ENCODE data around the gene RIPPLY3. TPM values are rescaled to one million over a fixed set of nuclear protein-coding genes. Genes with fewer than 3 reads are reported as not detected.

Gene RIPPLY3
- total and polyA plus RNA-seq, 2 of the 13 experiments (the other 11 are each of a cell fraction or from before 2014, with no cell fraction given): 0.09 to 2.9 TPM

DNA sequence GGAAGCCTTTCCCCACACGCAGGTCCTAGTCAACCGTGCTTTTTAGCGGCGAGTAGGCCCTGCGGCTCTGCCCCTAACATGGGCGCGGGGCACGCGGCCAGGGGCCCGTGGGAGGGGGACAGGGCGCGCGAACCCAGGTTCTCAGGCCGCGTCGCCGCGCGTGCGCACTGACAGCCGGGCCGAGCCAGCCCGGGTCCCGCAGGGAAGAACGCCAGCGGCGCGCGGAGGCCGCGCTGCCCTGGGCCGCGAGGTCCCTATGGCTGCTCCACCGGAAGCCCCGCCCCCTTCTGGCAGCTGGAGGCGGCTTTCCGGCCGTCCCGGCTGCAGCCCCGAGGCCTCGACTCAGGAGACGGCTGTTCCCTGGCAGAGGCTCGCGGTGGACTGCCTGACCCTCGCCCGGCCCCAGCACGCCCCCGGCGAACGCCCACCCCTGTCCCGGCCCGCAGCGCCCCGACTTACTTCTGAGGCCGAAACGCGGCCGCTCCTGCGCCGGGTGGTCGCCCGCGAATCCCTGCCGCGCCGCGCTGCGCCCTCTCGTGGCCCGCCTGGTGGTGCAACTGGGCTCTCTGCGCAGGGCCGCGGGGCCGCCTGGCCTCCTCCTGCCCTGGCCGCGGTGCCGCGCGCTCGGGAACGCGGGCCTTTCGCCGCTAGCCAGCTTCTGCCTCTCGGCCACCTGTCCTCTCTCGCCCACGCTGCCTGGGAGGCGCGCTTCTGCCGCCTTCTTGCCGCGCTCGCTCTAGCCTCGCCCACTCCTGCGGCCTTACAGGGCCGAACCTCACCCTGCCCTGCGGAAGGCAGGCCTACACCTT lies 16.6 kb upstream of the RIPPLY3 start:
- FAIRE-seq (no peak), ATAC-seq (peak; percentile 94), DNase-seq (ENCODE audit: low spot score) (peak; percentile 80)
- Histone ChIP-seq H3K79me2 (ENCODE audit: insufficient read depth, low read length) (no peaks in the 10 kb centered on the region), H3K27me3 (ENCODE audit: control insufficient read depth in 1 of 2, insufficient read depth in 2 of 2, low read length in 2 of 2) (no peaks in the 10 kb centered on the region), H4K20me1 (ENCODE audit: insufficient read depth, low read length) (no peaks in the 10 kb centered on the region), H2AFZ (ENCODE audit: low read length) (peak overlapping the region; percentile 71), H3K9me3 (ENCODE audit: low read length) (no peaks in the 10 kb centered on the region), H3K4me3 (replicated peaks in 1 of 3; ENCODE audit: insufficient read depth in 1 of 3, low read depth in 2 of 3, low read length in 3 of 3) (peak overlapping the region; percentile 63 to 69 (median 67); a peak in 5 of 6 replicates), H3K36me3 (replicated peaks in 1 of 2; ENCODE audit: control insufficient read depth in 1 of 2, insufficient read depth in 2 of 2, low read length in 2 of 2) (no peaks in the 10 kb centered on the region), H3K4me1 (ENCODE audit: insufficient read depth, low read length) (peaks cover 60% of the 10 kb centered on the region), H3K4me2 (ENCODE audit: low read depth, low read length) (peak overlapping the region; percentile 76), H3K27ac (ENCODE audit: extremely low read length, insufficient read depth, low read length) (peak overlapping the region; percentile 92), H3K9ac (ENCODE audit: insufficient read depth, low read depth, low read length) (peak overlapping the region; percentile 81)
- POLR2A ChIA-PET: interaction anchor here (0.6 to 2.7 kb wide), 12 partner anchors 10 to 605 kb away, joined by 3 to 25 read pairs (median 6); partner anchors contain the start of genes CHAF1B, CLDN14 and HLCS
- no TSS peak for BruUV-seq (replicated peaks)
- in situ Hi-C loops (cut with HindIII; ENCODE audit: extremely low pct_ligation_motif_present, low pct_unique_long_range_greater_than_20kb) (no loop called here), intact Hi-C loops (cut with micrococcal nuclease; ENCODE audit: unreplicated experiment) (loop anchor here (1.0 to 5.0 kb wide), 2 partner anchors 13 to 82 kb away; partner anchors contain the start of genes PIGP and TTC3)
- CTCF ChIA-PET (ENCODE audit: low intra/inter-chr PET ratio, low total read pairs): interaction anchor here (1.1 to 3.0 kb wide), 2 partner anchors 13 to 20 kb away, joined by 6 to 44 read pairs; no protein-coding TSS in a partner anchor
- WGBS (ENCODE audit: low lambda C conversion rate): 3% methylated on average over 30 of the region's 97 CpGs
- TF ChIP-seq ZNF354B (CRISPR knock-in tag; IDR thresholded peaks at IDR 0.05) (peak; percentile 19; the same call in 1 of the 2 replicates), ZNF44 (CRISPR knock-in tag; IDR thresholded peaks at IDR 0.05) (no peak), ATF7-NPFF (CRISPR knock-in tag; IDR thresholded peaks at IDR 0.05; ENCODE audit: low read depth) (peak; percentile 88), SAP130 (CRISPR knock-in tag; IDR thresholded peaks at IDR 0.05; ENCODE audit: low read depth) (peak; percentile 73), NR2F6 (IDR thresholded peaks at IDR 0.05) (no peak), NR2F6 (CRISPR knock-in tag; IDR thresholded peaks at IDR 0.05) (peak; percentile 8; the same call in 1 of the 2 replicates), KDM4B (CRISPR knock-in tag; IDR thresholded peaks at IDR 0.05) (0 out of 2 replicates have a peak, but pooled peaks have one; percentile 30), SETDB1 (CRISPR knock-in tag; IDR thresholded peaks at IDR 0.05; ENCODE audit: borderline replicate concordance) (no peak), ZNF749 (CRISPR knock-in tag; IDR thresholded peaks at IDR 0.05; ENCODE audit: borderline replicate concordance) (peak; percentile 88), HNRNPL (IDR thresholded peaks at IDR 0.05; ENCODE audit: low read depth, low read length) (peak; percentile 78), MTF1 (CRISPR knock-in tag; IDR thresholded peaks at IDR 0.05) (peak; percentile 66), ZNF619 (CRISPR knock-in tag; IDR thresholded peaks at IDR 0.05) (0 out of 2 replicates have a peak, but pooled peaks have one; percentile 12), ATM (IDR thresholded peaks at IDR 0.05; ENCODE audit: borderline replicate concordance) (no peak), ZNF329 (CRISPR knock-in tag; IDR thresholded peaks at IDR 0.05; ENCODE audit: low read depth) (peak; percentile 22; the same call in 1 of the 2 replicates), KLF13 (CRISPR knock-in tag; IDR thresholded peaks at IDR 0.05) (peak; percentile 10; the same call in 1 of the 2 replicates), XBP1 (CRISPR knock-in tag; IDR thresholded peaks at IDR 0.05) (peak; percentile 78; the same call in 1 of the 2 replicates), ZNF776 (CRISPR knock-in tag; IDR thresholded peaks at IDR 0.05) (peak; percentile 57; the same call in 1 of the 2 replicates), SKI (IDR thresholded peaks at IDR 0.05; ENCODE audit: partially characterized antibody) (peak; percentile 55), NFRKB (IDR thresholded peaks at IDR 0.05) (no peak), ZNF557 (CRISPR knock-in tag; IDR thresholded peaks at IDR 0.05) (0 out of 2 replicates have a peak, but pooled peaks have one; percentile 12), ZBTB21 (CRISPR knock-in tag; IDR thresholded peaks at IDR 0.05) (no peak), FOXM1 (CRISPR knock-in tag; IDR thresholded peaks at IDR 0.05) (peak; percentile 91), MTA1 (CRISPR knock-in tag; IDR thresholded peaks at IDR 0.05; ENCODE audit: borderline replicate concordance) (0 out of 2 replicates have a peak, but pooled peaks have one; percentile 19)
- TF ChIP-seq, protein P1, sequence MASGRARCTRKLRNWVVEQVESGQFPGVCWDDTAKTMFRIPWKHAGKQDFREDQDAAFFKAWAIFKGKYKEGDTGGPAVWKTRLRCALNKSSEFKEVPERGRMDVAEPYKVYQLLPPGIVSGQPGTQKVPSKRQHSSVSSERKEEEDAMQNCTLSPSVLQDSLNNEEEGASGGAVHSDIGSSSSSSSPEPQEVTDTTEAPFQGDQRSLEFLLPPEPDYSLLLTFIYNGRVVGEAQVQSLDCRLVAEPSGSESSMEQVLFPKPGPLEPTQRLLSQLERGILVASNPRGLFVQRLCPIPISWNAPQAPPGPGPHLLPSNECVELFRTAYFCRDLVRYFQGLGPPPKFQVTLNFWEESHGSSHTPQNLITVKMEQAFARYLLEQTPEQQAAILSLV (CRISPR knock-in tag; IDR thresholded peaks at IDR 0.05; ENCODE audit: borderline replicate concordance): peak; percentile 75; the same call in 1 of the 2 replicates
- TF ChIP-seq, protein P2, sequence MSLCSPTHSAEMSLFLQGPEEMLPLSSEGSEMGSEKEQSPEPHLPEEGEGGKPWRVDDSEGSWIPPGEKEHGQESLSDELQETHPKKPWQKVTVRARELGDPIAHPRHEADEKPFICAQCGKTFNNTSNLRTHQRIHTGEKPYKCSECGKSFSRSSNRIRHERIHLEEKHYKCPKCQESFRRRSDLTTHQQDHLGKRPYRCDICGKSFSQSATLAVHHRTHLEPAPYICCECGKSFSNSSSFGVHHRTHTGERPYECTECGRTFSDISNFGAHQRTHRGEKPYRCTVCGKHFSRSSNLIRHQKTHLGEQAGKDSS (CRISPR knock-in tag; IDR thresholded peaks at IDR 0.05; ENCODE audit: borderline replicate concordance, low read depth): peak; percentile 55; the same call in 1 of the 2 replicates

Measured in HepG2 (cell line).